NT2/D1 (cell line): ENCODE measurements around the gene METTL9.
"Not testable (repeated sequence)": the region's sequence is repeated elsewhere in the genome, so short reads cannot be mapped to it uniquely, and the experiment has no call there.

Experiments used
- DNase-seq: peaks from one replicate; pipeline ENCODE4 v3.0.0-alpha.2; 2011; ENCODE audit warnings: low read depth, low spot score
- H3K27me3 ChIP-seq: 2 replicates; pipeline ENCODE4 v1.6.0; 2011; ENCODE audit warnings: mild to moderate bottlenecking; ENCODE audit not compliant: insufficient read length, insufficient read depth
- H3K36me3 ChIP-seq: 2 replicates; pipeline ENCODE4 v1.6.1; 2011; ENCODE audit warnings: mild to moderate bottlenecking, low read length, mixed read lengths; ENCODE audit not compliant: insufficient read depth, insufficient read length
- H3K4me1 ChIP-seq: 2 replicates; pipeline ENCODE4 v1.5.1; 2011; ENCODE audit not compliant: insufficient read depth, insufficient read length
- H3K4me3 ChIP-seq: 2 replicates; pipeline ENCODE4 v1.5.1; 2011; ENCODE audit warnings: low read depth; ENCODE audit not compliant: insufficient read length
- H3K9ac ChIP-seq: 2 replicates; pipeline ENCODE4 v1.6.0; 2011; ENCODE audit warnings: low read depth; ENCODE audit not compliant: insufficient read length
- H3K9me3 ChIP-seq: 2 replicates; pipeline ENCODE4 v1.5.1; 2011; ENCODE audit warnings: mild to moderate bottlenecking, low read length; ENCODE audit not compliant: insufficient read depth
- SUZ12 ChIP-seq: IDR thresholded peaks from 2 replicates; pipeline ENCODE4 v1.6.1; 2011; ENCODE audit not compliant: insufficient read length, insufficient read depth; ENCODE audit errors: extremely low read depth
- YY1 ChIP-seq: IDR thresholded peaks from 2 replicates; pipeline ENCODE4 v1.6.1; 2011; ENCODE audit not compliant: insufficient read length, insufficient read depth
- ZNF274 ChIP-seq: IDR thresholded peaks from 2 replicates; pipeline ENCODE4 v1.6.1; 2011; ENCODE audit warnings: mild to moderate bottlenecking, low read depth, low read length

The METTL9 gene

GRCh38 chr16:21584817-21585216 is 14.6 kb upstream of the METTL9 start:
- H3K4me1 ChIP-seq, result no peaks in the 10 kb centered on the region
- no peaks in the 10 kb centered on the region for H3K36me3 ChIP-seq
- H3K9me3 ChIP-seq, result no peaks in the 10 kb centered on the region
- H3K9ac ChIP-seq, result no peak overlapping the region
- no peak for DNase-seq
- H3K4me3 ChIP-seq, result no peak overlapping the region
- H3K27me3 ChIP-seq, result no peaks in the 10 kb centered on the region
- TF ChIP-seq YY1, result no peak
- no peak for TF ChIP-seq SUZ12
- TF ChIP-seq ZNF274, result no peak

DNA sequence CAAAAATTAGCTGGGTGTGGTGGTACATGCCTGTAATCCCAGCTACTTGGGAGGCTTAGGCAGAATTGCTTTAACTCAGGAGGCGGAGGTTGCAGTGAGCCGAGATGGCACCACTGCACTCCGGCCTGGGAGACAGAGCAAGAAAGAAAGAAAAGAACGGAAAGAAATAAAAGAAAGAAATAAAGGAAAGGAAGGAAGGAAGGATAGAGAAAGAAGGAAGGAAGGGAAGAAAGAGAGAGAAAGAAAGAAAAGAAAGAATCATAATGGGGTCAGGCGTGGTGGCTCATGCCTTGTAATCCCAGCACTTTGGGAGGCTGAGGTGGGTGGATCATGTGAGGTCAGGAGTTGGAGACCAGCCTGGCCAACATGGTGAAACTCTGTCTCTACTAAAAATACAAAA is 10.8 kb upstream of the METTL9 start:
- H3K9ac ChIP-seq, H3K4me1 ChIP-seq, H3K9me3 ChIP-seq, DNase-seq, H3K27me3 ChIP-seq, H3K4me3 ChIP-seq, H3K36me3 ChIP-seq: not testable (repeated sequence)

GRCh38 chr16:21589551-21589950 is 9.8 kb upstream of the METTL9 start:
- no peaks in the 10 kb centered on the region for H3K27me3 ChIP-seq
- no peaks in the 10 kb centered on the region for H3K9me3 ChIP-seq
- TF ChIP-seq ZNF274, result no peak
- TF ChIP-seq YY1, result no peak
- no peak for TF ChIP-seq SUZ12
- no peak overlapping the region for H3K4me3 ChIP-seq
- DNase-seq, result no peak
- H3K36me3 ChIP-seq, result no peaks in the 10 kb centered on the region
- no peak overlapping the region for H3K9ac ChIP-seq
- H3K4me1 ChIP-seq, result no peaks in the 10 kb centered on the region

DNA sequence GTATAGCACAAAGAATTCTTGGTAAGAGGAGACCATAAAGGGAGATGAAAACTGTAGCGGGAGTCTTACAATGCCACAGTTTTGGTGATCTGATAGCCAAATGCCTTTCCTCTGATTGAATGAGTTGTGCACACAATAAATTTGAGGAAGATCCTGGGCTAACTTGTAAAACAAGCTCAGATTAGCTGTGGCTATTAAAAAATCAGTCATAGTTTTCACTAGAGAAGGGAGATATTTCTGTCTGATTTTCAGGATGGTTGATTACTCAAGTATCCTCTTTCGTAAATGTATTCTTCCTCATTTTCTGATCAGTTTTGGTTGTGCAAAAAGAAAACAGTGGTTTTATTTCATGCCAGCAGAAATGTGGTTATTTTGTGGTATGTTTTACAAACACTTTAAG is 9.1 kb upstream of the METTL9 start:
- Histone ChIP-seq H3K36me3 (no peaks in the 10 kb centered on the region), H3K4me3 (no peak overlapping the region), H3K27me3 (no peaks in the 10 kb centered on the region), H3K9me3 (no peaks in the 10 kb centered on the region), H3K4me1 (no peaks in the 10 kb centered on the region), H3K9ac (no peak overlapping the region)
- DNase-seq, result no peak
- TF ChIP-seq SUZ12 (no peak), ZNF274 (no peak), YY1 (no peak)

DNA sequence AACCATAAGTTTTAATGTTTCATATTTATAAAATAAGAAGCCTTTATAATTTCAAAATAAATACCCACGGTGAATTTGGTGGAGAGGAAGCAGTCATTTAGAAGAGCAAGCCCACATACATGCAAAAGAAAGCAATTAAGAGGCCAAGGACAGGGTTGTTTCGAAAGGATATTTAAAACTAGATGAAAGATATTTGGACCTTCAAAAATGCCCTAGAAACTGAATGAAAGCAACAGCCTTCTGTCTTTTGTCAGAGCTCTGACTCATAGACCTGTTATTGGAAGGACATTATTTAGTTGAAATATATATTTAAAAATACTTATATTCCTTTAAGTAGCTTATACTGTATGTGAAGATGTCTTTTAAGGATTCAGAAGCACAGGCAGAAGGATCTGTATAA is 8.6 kb upstream of the METTL9 start:
- Histone ChIP-seq H3K9me3 (no peaks in the 10 kb centered on the region), H3K4me1 (no peaks in the 10 kb centered on the region), H3K27me3 (no peaks in the 10 kb centered on the region), H3K36me3 (no peaks in the 10 kb centered on the region), H3K9ac (no peak overlapping the region), H3K4me3 (no peak overlapping the region)
- TF ChIP-seq YY1, result no peak
- no peak for TF ChIP-seq SUZ12
- TF ChIP-seq ZNF274, result no peak
- no peak for DNase-seq

GRCh38 chr16:21592191-21592590 is 7.2 kb upstream of the METTL9 start:
- no peak for DNase-seq
- no peak overlapping the region for H3K9ac ChIP-seq
- no peak overlapping the region for H3K4me3 ChIP-seq
- no peaks in the 10 kb centered on the region for H3K4me1 ChIP-seq
- no peaks in the 10 kb centered on the region for H3K36me3 ChIP-seq
- H3K27me3 ChIP-seq, result no peaks in the 10 kb centered on the region
- TF ChIP-seq SUZ12 (no peak), YY1 (no peak), ZNF274 (no peak)
- no peaks in the 10 kb centered on the region for H3K9me3 ChIP-seq

DNA sequence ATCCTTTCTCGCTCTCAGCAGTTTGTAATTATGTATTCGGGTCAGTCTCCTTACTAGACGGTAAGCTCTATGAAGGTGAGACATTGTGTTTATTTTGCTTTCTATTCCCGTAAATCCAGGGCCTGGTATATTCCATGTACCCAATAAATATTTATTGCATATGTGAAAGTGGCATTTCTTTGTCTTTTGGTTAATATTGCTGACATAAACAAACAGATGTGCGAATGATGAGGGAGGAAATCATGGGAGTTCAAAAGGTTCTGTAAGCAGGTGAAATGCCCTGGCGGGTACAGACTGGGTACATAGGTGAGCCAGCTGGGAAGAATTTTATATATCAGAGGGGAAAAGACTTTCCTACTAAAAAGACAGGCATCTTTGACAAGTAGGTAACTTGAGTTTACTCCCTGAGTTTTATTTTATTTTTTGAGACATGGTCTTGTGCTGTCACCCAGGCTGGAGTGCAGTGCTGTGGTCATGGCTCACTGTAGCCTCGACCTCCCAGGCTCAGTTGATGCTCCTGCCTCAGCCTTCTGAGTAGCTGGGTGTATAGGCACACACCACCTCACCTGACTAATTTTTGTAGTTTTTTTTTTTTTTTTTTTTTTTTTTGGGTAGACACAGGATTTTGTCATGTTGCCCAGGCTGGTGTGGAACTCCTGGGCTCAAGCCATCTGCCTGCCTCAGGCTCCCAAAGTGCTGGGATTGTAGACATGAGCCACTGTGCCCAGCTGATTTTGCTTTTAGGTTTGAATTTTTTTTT is 5.7 kb upstream of the METTL9 start:
- DNase-seq, result no peak

GRCh38 chr16:21597561-21598030 is 1.8 kb upstream of the METTL9 start:
- Histone ChIP-seq H3K36me3 (no peaks in the 10 kb centered on the region), H3K4me1 (no peaks in the 10 kb centered on the region), H3K27me3 (peaks cover 4% of the 10 kb centered on the region), H3K9ac (no peak overlapping the region), H3K9me3 (no peaks in the 10 kb centered on the region), H3K4me3 (no peak overlapping the region)
- TF ChIP-seq ZNF274 (no peak), SUZ12 (no peak), YY1 (no peak)
- no peak for DNase-seq

More for the DNA sequence above, 5.7 kb upstream of the METTL9 start:
- Histone ChIP-seq H3K36me3 (no peaks in the 10 kb centered on the region), H3K27me3 (no peaks in the 10 kb centered on the region), H3K9me3 (no peaks in the 10 kb centered on the region), H3K9ac (no peak overlapping the region), H3K4me1 (no peaks in the 10 kb centered on the region), H3K4me3 (no peak overlapping the region)
- TF ChIP-seq YY1 (no peak), ZNF274 (no peak), SUZ12 (no peak)
